T-helper 22 cell (primary cell): ENCODE results near the gene TRPV2.
"Not testable (repeated sequence)": the region's sequence is repeated elsewhere in the genome, so short reads cannot be mapped to it uniquely, and the experiment has no call there.

ENCODE experiments used
- DNase-seq: peaks from one replicate; pipeline ENCODE4 v3.0.0-alpha.2; 2020; ENCODE audit warnings: low read depth

Gene TRPV2

GRCh38 chr17:16415031-16415924 lies at the start of gene TRPV2:
Gene TRPV2 (plus strand): TSS chr17:16415571. CDS start chr17:16417669, 2,098 bp downstream.
- DNase-seq, result no peak

- DNase-seq, result no peak
Observed at GRCh38 chr17:16371742-16372141, 43.6 kb upstream of the TRPV2 start.

- DNase-seq, result no peak
Observed at GRCh38 chr17:16374146-16374938, 41.0 kb upstream of the TRPV2 start.

GRCh38 chr17:16377941-16378341 lies 37.4 kb upstream of the TRPV2 start:
- DNase-seq, result no peak

GRCh38 chr17:16378636-16379282 lies 36.6 kb upstream of the TRPV2 start:
- DNase-seq, result no peak

- no peak for DNase-seq
Observed at GRCh38 chr17:16379654-16380053, 35.7 kb upstream of the TRPV2 start.

GRCh38 chr17:16380640-16381495 lies 34.5 kb upstream of the TRPV2 start, which contains the start of gene UBB:
Gene UBB (plus strand): TSS chr17:16381091. CDS start chr17:16381908, 817 bp downstream.
- DNase-seq, result peak; percentile 95

GRCh38 chr17:16381496-16381820 lies 33.9 kb upstream of the TRPV2 start:
- peak; percentile 14 for DNase-seq

- no peak for DNase-seq
Observed at GRCh38 chr17:16383216-16383615, 32.2 kb upstream of the TRPV2 start.

GRCh38 chr17:16383772-16384287 lies 31.5 kb upstream of the TRPV2 start:
- no peak for DNase-seq

GRCh38 chr17:16384557-16384956 lies 30.8 kb upstream of the TRPV2 start:
- DNase-seq, result no peak

- DNase-seq, result not testable (repeated sequence)
Observed at GRCh38 chr17:16386126-16386507, 29.3 kb upstream of the TRPV2 start.

- no peak for DNase-seq
Observed at GRCh38 chr17:16391451-16391850, 23.9 kb upstream of the TRPV2 start.

GRCh38 chr17:16392491-16392890 lies 22.9 kb upstream of the TRPV2 start:
- DNase-seq, result not testable (repeated sequence)

GRCh38 chr17:16395887-16396286 lies 19.5 kb upstream of the TRPV2 start:
- not testable (repeated sequence) for DNase-seq

GRCh38 chr17:16396693-16397092 lies 18.7 kb upstream of the TRPV2 start:
- DNase-seq, result not testable (repeated sequence)

GRCh38 chr17:16398270-16399267 lies 16.8 kb upstream of the TRPV2 start:
- no peak for DNase-seq

GRCh38 chr17:16403847-16404246 lies 11.5 kb upstream of the TRPV2 start:
- DNase-seq, result not testable (repeated sequence)

GRCh38 chr17:16406742-16407674 lies 8.4 kb upstream of the TRPV2 start:
- no peak for DNase-seq
